ENCODE data around the gene ARL6IP1.

GRCh38 chr16:18797746-18798145, 3.6 kb downstream of the ARL6IP1 start:
- TF ChIP-seq, protein P1, sequence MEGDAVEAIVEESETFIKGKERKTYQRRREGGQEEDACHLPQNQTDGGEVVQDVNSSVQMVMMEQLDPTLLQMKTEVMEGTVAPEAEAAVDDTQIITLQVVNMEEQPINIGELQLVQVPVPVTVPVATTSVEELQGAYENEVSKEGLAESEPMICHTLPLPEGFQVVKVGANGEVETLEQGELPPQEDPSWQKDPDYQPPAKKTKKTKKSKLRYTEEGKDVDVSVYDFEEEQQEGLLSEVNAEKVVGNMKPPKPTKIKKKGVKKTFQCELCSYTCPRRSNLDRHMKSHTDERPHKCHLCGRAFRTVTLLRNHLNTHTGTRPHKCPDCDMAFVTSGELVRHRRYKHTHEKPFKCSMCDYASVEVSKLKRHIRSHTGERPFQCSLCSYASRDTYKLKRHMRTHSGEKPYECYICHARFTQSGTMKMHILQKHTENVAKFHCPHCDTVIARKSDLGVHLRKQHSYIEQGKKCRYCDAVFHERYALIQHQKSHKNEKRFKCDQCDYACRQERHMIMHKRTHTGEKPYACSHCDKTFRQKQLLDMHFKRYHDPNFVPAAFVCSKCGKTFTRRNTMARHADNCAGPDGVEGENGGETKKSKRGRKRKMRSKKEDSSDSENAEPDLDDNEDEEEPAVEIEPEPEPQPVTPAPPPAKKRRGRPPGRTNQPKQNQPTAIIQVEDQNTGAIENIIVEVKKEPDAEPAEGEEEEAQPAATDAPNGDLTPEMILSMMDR (IDR thresholded peaks at IDR 0.05; ENCODE audit: low read length), result no peak
- TF ChIP-seq EZH2 (optimal IDR thresholded peaks at IDR 0.05; ENCODE audit: low read depth, low read length) (no peak), EZH2phosphoT487 (IDR thresholded peaks at IDR 0.05; ENCODE audit: low read length) (no peak)
